Inflammatory macrophage treated with lipopolysaccharide for 1 hour (primary cell): ENCODE measurements around the gene BSCL2.
"Not testable (repeated sequence)": the region's sequence is repeated elsewhere in the genome, so short reads cannot be mapped to it uniquely, and the experiment has no call there.

Source experiments
- DNase-seq, 2 donors: peaks; one replicate each; pipeline ENCODE4 v3.0.0-alpha.2; 2020 to 2022

BSCL2 gene

GRCh38 chr11:62716816-62717215 is 9.6 kb upstream of the BSCL2 start:
- no peak for DNase-seq

- no peak for DNase-seq
Measured at GRCh38 chr11:62716206-62716605, 9.0 kb upstream of the BSCL2 start.

DNA sequence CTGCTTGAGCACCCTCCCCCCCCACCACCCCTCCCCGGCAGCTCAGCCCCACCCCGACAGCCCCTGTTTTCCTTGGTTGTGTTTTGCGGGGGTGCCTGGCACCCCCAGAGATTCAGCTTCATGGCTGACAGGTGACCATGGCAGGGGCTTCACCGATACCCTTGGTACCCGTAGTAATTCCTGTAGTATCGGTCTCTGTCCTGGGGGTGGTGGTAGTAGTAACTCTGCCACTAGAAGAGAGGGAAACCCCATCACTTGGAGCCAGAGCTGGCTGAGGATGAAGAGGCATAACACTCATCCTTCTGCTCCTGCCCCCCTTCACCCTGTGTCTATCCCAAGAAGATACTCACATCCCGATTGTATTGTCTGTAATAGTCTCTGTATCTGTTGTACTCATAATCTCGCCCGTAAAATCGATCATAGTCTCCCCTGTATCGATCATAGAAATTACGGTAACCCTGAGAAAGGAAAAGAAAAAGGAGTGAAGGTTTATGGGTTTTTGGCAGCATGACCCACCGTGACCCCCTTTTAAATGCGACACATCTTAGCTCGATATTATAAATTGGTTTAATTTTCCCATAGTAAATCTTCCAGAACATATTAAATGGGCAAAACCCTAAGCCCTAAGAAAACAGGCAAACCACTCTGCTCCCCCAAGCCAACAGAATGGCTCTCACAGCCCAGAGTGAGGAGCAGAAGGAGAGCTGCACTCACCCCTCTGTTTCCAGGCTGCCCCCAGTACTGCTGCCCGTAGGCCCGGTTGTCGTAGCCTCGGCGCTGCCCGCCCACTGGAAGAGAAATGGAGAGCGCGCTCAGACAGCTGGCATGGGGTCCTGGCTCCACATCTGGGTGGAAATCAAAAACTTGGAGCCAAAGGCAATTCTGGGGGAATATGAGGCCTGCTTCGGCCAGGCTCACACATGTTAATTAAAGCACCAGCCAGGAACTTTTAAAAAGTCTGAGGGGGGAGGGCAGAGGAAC is 8.2 kb upstream of the BSCL2 start:
- no peak for DNase-seq

DNA sequence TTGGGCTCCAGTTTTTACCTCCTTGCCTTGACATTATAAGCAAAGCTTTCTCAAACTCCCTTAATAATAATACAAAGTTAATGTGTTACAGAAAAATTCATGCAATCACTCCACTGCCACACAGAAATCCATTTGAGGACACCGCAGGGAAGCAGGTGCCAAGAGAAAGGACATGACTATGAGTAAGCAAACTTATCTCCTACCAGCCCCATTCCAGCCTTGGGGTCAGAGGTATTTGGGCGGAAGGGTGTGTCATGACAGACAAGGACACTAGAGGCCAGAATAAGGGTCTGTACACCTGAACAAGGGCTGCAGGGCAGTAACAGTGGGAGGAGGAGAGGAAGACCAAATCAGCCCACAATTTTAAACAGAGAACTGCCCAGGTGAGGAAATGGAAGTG is 6.1 kb upstream of the BSCL2 start:
- no peak for DNase-seq

DNA sequence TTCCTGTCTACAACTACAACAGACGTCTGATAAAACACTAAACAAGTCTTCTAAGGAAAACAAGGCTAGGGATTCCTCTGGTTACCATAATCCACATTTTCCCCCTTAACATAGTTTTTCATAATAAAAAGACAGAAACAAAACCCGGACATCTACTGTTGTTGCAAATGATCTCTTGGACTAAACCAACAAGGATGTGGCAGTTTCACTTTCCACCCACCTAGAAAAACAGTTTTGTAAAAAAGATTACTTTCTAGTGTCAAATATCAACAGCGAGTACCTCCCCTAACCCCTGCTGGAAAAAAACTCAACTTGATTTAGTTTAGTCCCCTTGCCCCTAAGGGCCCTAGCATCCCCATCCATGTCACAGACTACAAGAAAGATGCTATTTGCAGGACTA is 5.6 kb upstream of the BSCL2 start:
- DNase-seq: no peak

DNA sequence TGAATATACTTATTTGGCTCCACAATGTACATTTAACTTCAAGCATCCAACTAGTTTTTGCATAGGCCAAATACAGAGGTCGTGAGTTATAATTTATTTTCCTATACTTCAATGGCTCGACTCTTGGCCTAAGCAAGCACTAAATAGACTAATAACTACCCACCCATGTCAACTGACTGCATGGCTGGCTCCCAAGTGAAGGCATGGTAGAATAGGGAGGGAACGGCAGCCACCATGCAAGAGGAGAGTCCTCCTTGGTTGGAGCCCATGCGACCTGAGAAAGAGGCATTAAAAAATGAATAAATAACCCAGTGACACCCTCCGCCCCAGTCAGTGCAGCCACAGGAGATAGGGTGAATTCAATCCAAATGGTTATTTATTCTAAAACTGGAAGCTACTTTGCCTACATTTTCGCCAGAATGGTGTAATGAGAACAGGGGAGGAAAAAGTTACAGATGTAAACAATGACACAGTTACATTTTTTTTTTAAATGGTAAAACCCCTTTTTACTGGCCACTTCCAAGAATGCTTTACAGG is 5.1 kb upstream of the BSCL2 start:
- no peak for DNase-seq

DNA sequence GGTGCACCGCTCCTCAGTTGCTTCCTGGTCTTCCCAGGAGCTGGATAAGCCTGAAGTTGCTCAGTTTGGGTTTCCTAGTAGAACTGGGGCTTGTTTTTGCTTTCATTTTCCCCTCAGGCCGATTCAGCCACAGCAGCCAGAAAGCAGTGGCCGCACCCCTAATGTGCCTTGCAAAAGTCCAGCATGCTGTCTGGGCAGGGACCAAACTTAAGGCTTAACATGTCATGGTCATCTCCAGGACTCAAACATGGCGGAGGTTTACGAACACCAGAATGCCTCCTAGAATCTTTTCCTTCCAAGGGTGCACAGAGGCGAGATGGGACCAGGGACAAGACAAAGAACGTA is 2.7 kb upstream of the BSCL2 start:
- DNase-seq: peak; percentile 49 to 51

GRCh38 chr11:62709247-62710000 is 2.2 kb upstream of the BSCL2 start:
- peak; percentile 97 to 99 for DNase-seq

GRCh38 chr11:62708793-62709192 is 1.6 kb upstream of the BSCL2 start:
- DNase-seq: no peak

DNA sequence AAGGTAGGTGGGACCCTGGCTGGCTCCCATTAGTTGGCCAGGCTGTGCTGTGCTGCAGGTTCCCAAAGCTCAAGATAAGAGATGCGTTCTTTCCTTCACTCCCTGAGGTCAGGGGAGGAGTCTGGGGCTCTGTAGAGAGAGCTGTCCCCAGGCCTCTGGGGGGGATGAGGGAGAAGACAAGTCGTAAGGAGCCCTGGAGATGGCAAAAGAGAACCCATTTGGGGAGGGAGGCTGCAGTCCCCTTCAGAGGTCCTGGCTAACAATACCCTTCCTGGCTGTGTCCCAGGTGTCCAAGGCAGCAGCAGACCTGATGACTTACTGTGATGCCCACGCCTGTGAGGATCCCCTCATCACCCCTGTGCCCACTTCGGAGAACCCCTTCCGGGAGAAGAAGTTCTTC is 1.2 kb upstream of the BSCL2 start:
- no peak for DNase-seq

DNA sequence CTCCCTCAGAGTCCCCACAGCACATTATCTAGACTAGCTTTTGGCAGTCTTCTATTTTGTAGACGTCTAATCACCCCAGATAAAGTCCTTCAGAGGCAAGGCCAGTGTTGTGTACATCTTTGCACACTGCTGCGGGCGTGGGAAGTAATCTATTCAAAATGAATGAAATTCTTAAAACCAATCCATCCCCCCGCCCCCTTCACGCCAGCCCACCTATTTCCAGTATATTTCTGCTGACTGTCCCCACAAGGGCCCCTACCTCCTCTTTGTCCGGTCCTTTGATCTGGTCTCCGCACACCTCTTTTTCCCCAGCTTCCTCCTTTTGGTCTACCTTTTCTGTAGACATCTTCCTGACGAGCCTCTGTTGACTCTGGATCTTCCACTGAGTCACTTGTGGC is 375 bp downstream of the BSCL2 start:
- no peak for DNase-seq

- DNase-seq: peak; percentile 88 to 97
Measured at GRCh38 chr11:62705880-62706849, 1.1 kb downstream of the BSCL2 start.

- DNase-seq: no peak
Measured at GRCh38 chr11:62705413-62705812, 1.8 kb downstream of the BSCL2 start.

- DNase-seq: not testable (repeated sequence)
Measured at GRCh38 chr11:62703921-62704320, 3.3 kb downstream of the BSCL2 start.

GRCh38 chr11:62702246-62702645 is 5.0 kb downstream of the BSCL2 start:
- peak; percentile 87 to 91 for DNase-seq

GRCh38 chr11:62694455-62695167 is 12.6 kb downstream of the BSCL2 start:
- peak; percentile 68 to 87 for DNase-seq

GRCh38 chr11:62693624-62694023 is 13.6 kb downstream of the BSCL2 start:
- not testable (repeated sequence) for DNase-seq

- DNase-seq: no peak
Measured at GRCh38 chr11:62689421-62690183, 17.6 kb downstream of the BSCL2 start, which contains the start of gene LRRN4CL. TSS of gene LRRN4CL (minus strand) at chr11:62689530. CDS start at chr11:62688508, 1,022 bp downstream.

- no peak for DNase-seq
Measured at GRCh38 chr11:62688491-62688890, 18.7 kb downstream of the BSCL2 start.

- DNase-seq: no peak
Measured at GRCh38 chr11:62687508-62688396, 19.5 kb downstream of the BSCL2 start.
